ENCODE measurements around the gene MRPS34. TPM values are rescaled to one million over a fixed set of nuclear protein-coding genes. Genes with fewer than 3 reads are reported as not detected.

MRPS34 gene
- total and polyA plus RNA-seq, 5 experiments from 2014 or later = 53.1 to 145 (median 113) TPM

- no peak for ATAC-seq
- no peaks in the 10 kb centered on the region for H3K9me3 Mint-ChIP-seq
- DNase-seq = peak in 1 of 10 donors; percentile 53
Measured at GRCh38 chr16:1786242-1787055, 13.5 kb upstream of the MRPS34 start.

GRCh38 chr16:1785846-1786170 lies 12.9 kb upstream of the MRPS34 start:
- ATAC-seq (no peak), DNase-seq (peak in 1 of 10 donors; percentile 45)
- POLR2A ChIA-PET = interaction anchor here (1.0 to 5.6 kb wide), 2 partner anchors 14 to 39 kb away, joined by 3 to 118 read pairs; partner anchors contain the start of genes EME2, MRPS34 and NME3
- peak overlapping the region in 1 of 10 donors; percentile 62 for H3K27ac Mint-ChIP-seq
- H3K36me3 Mint-ChIP-seq = peaks cover 0 to 21% (median 6%) of the 10 kb centered on the region in 3 donors
- H3K4me1 Mint-ChIP-seq = peaks cover 10 to 51% (median 28%) of the 10 kb centered on the region in 4 donors
- H3K4me3 Mint-ChIP-seq = peak overlapping the region in 1 of 10 donors; percentile 3
- H3K9me3 Mint-ChIP-seq = no peaks in the 10 kb centered on the region
- no peaks in the 10 kb centered on the region for H3K27me3 Mint-ChIP-seq

More at GRCh38 chr16:1786242-1787055, 13.5 kb upstream of the MRPS34 start:
- peaks cover 10 to 45% (median 22%) of the 10 kb centered on the region in 4 donors for H3K4me1 Mint-ChIP-seq
- POLR2A ChIA-PET = interaction anchor here (5.6 kb wide), 1 partner anchor 14 kb away, joined by 118 read pairs; the partner anchor contains the start of genes EME2, MRPS34 and NME3
- H3K27ac Mint-ChIP-seq = no peak overlapping the region
- H3K27me3 Mint-ChIP-seq = no peaks in the 10 kb centered on the region
- peaks cover 0 to 21% (median 6%) of the 10 kb centered on the region in 3 donors for H3K36me3 Mint-ChIP-seq
- peak overlapping the region in 1 of 10 donors; percentile 10 for H3K4me3 Mint-ChIP-seq

- H3K27me3 Mint-ChIP-seq = no peaks in the 10 kb centered on the region
- peak overlapping the region in 2 of 10 donors; percentile 57 to 75 for H3K27ac Mint-ChIP-seq
- ATAC-seq (no peak), DNase-seq (peak in 1 of 10 donors; percentile 54)
- peak overlapping the region; percentile 19 to 84 (median 60) for H3K4me3 Mint-ChIP-seq
- H3K4me1 Mint-ChIP-seq = peaks cover 10 to 53% (median 29%) of the 10 kb centered on the region in 4 donors
- H3K9me3 Mint-ChIP-seq = no peaks in the 10 kb centered on the region
- peaks cover 0 to 23% (median 6%) of the 10 kb centered on the region in 3 donors for H3K36me3 Mint-ChIP-seq
- POLR2A ChIA-PET = interaction anchor here (1.0 to 5.6 kb wide), 2 partner anchors 13 to 39 kb away, joined by 3 to 118 read pairs; partner anchors contain the start of genes EME2, MRPS34 and NME3
Measured at GRCh38 chr16:1784977-1785845, 12.3 kb upstream of the MRPS34 start.

GRCh38 chr16:1782408-1783264 lies 9.7 kb upstream of the MRPS34 start, which contains the start of the genes NUBP2 and SPSB3:
TSS of gene NUBP2 (plus strand) at chr16:1782960. CDS start at chr16:1783021, 61 bp downstream.
TSS of gene SPSB3 (minus strand) at chr16:1782571. CDS start at chr16:1781483, 1,088 bp downstream.
- H3K4me3 Mint-ChIP-seq = peak within 1 kb of the TSS; percentile 83 to 97 (median 93)
- POLR2A ChIA-PET = interaction anchor here (0.6 to 5.6 kb wide), 37 partner anchors 9 to 891 kb away, joined by 3 to 118 read pairs (median 4); partner anchors contain the start of genes CCNF, EME2, FAHD1 and HAGH
- H3K9me3 Mint-ChIP-seq = no peaks in the 10 kb centered on the region
- H3K27me3 Mint-ChIP-seq = no peaks in the 10 kb centered on the region
- peaks cover 0 to 13% (median 0%) of the 10 kb centered on the region in 3 donors for H3K36me3 Mint-ChIP-seq
- ATAC-seq (peak; percentile 86 to 87), DNase-seq (peak; percentile 90 to 99 (median 97))
- peak within 1 kb of the TSS; percentile 82 to 99 (median 93) for H3K27ac Mint-ChIP-seq
- H3K4me1 Mint-ChIP-seq = peaks cover 8 to 52% (median 27%) of the 10 kb centered on the region in 4 donors

- ATAC-seq = peak; percentile 8 to 29
- peak overlapping the region; percentile 82 to 94 (median 88) for H3K4me3 Mint-ChIP-seq
- H3K27me3 Mint-ChIP-seq = no peaks in the 10 kb centered on the region
- peak overlapping the region; percentile 37 to 97 (median 92) for H3K27ac Mint-ChIP-seq
- POLR2A ChIA-PET = interaction anchor here (0.7 to 5.6 kb wide), 26 partner anchors 10 to 892 kb away, joined by 3 to 118 read pairs (median 6); partner anchors contain the start of genes EME2, FAHD1, HAGH and IFT140
- peak in 6 of 10 donors; percentile 13 to 66 (median 39) for DNase-seq
- peaks cover 8 to 48% (median 27%) of the 10 kb centered on the region in 4 donors for H3K4me1 Mint-ChIP-seq
- H3K36me3 Mint-ChIP-seq = peaks cover 0 to 13% (median 0%) of the 10 kb centered on the region in 3 donors
- H3K9me3 Mint-ChIP-seq = no peaks in the 10 kb centered on the region
Measured at GRCh38 chr16:1781758-1782407, 8.9 kb upstream of the MRPS34 start.

GRCh38 chr16:1781254-1781653 lies 8.3 kb upstream of the MRPS34 start:
- DNase-seq (peak in 1 of 10 donors; percentile 45), ATAC-seq (no peak)
- peak overlapping the region; percentile 43 to 97 (median 82) for H3K27ac Mint-ChIP-seq
- POLR2A ChIA-PET = interaction anchor here (0.6 to 5.6 kb wide), 6 partner anchors 9 to 241 kb away, joined by 3 to 118 read pairs (median 12); partner anchors contain the start of genes EME2, FAHD1, HAGH and IGFALS
- H3K36me3 Mint-ChIP-seq = peaks cover 0 to 13% (median 0%) of the 10 kb centered on the region in 3 donors
- H3K27me3 Mint-ChIP-seq = no peaks in the 10 kb centered on the region
- H3K9me3 Mint-ChIP-seq = no peaks in the 10 kb centered on the region
- H3K4me3 Mint-ChIP-seq = peak overlapping the region; percentile 81 to 93 (median 84)
- peaks cover 8 to 44% (median 28%) of the 10 kb centered on the region in 4 donors for H3K4me1 Mint-ChIP-seq

GRCh38 chr16:1780677-1781072 lies 7.7 kb upstream of the MRPS34 start:
- Mint-ChIP-seq H3K9me3 (no peaks in the 10 kb centered on the region), H3K27me3 (no peaks in the 10 kb centered on the region), H3K27ac (peak overlapping the region in 9 of 10 donors; percentile 15 to 85 (median 46)), H3K36me3 (peaks cover 0 to 12% (median 0%) of the 10 kb centered on the region in 3 donors), H3K4me1 (peaks cover 8 to 39% (median 26%) of the 10 kb centered on the region in 4 donors), H3K4me3 (peak overlapping the region in 8 of 10 donors; percentile 27 to 92 (median 61))
- ATAC-seq (no peak), DNase-seq (no peak)
- POLR2A ChIA-PET = interaction anchor here (0.6 to 5.6 kb wide), 4 partner anchors 9 to 241 kb away, joined by 3 to 118 read pairs (median 6); partner anchors contain the start of genes EME2, MRPS34, NME3 and TBL3

GRCh38 chr16:1779741-1780676 lies 7.1 kb upstream of the MRPS34 start:
- Mint-ChIP-seq H3K4me1 (peaks cover 6 to 35% (median 22%) of the 10 kb centered on the region in 4 donors), H3K9me3 (no peaks in the 10 kb centered on the region), H3K27me3 (no peaks in the 10 kb centered on the region), H3K27ac (peak overlapping the region in 3 of 10 donors; percentile 22 to 68 (median 22)), H3K36me3 (peaks cover 0 to 7% (median 0%) of the 10 kb centered on the region in 3 donors), H3K4me3 (peak overlapping the region in 5 of 10 donors; percentile 22 to 92 (median 39))
- DNase-seq (no peak), ATAC-seq (no peak)
- POLR2A ChIA-PET = interaction anchor here (1.0 to 1.6 kb wide), 3 partner anchors 9 to 359 kb away, joined by 3 to 8 read pairs (median 4); partner anchors contain the start of genes TBL3 and UQCC4

- Mint-ChIP-seq H3K27ac (peak overlapping the region in 3 of 10 donors; percentile 43 to 71 (median 49)), H3K4me3 (peak overlapping the region in 2 of 10 donors; percentile 18 to 34), H3K36me3 (peaks cover 0 to 6% (median 0%) of the 10 kb centered on the region in 3 donors), H3K4me1 (peaks cover 6 to 36% (median 20%) of the 10 kb centered on the region in 4 donors), H3K9me3 (no peaks in the 10 kb centered on the region), H3K27me3 (no peaks in the 10 kb centered on the region)
- POLR2A ChIA-PET = interaction anchor here (0.6 to 1.6 kb wide), 5 partner anchors 9 to 358 kb away, joined by 3 to 8 read pairs (median 4); partner anchors contain the start of genes IGFALS and UQCC4
- no peak for ATAC-seq
- no peak for DNase-seq
Measured at GRCh38 chr16:1779234-1779701, 6.3 kb upstream of the MRPS34 start.

Measured in naive thymus-derived CD8-positive, alpha-beta T cell (primary cell).